HEK293 (cell line): ENCODE data around the gene SRF.

Source experiments
- YY1 ChIP-seq: fragments of 450-650 bp; formaldehyde crosslinking; IDR thresholded peaks from 2 replicates; pipeline ENCODE4 v1.5.1; 2018; ENCODE audit warnings: missing biosample characterization, missing genetic modification characterization
- ZNF23 ChIP-seq: fragments of 450-650 bp; formaldehyde crosslinking; IDR thresholded peaks from 2 replicates; pipeline ENCODE4 v1.5.1; 2016; ENCODE audit warnings: missing biosample characterization, missing genetic modification characterization, borderline replicate concordance
- TF ChIP-seq, protein P1 (sequence below): fragments of 450-650 bp; formaldehyde crosslinking; IDR thresholded peaks from 2 replicates; pipeline ENCODE4 v1.5.1; 2016; ENCODE audit warnings: missing biosample characterization, missing genetic modification characterization
- TF ChIP-seq, protein P2 (sequence below): fragments of 450-650 bp; formaldehyde crosslinking; IDR thresholded peaks from 2 replicates; pipeline ENCODE4 v1.5.1; 2016; ENCODE audit warnings: missing biosample characterization, missing genetic modification characterization

GRCh38 chr6:43170417-43170930, 595 bp upstream of the SRF start:
- no peak for TF ChIP-seq YY1
- TF ChIP-seq ZNF23 (tag by site-specific recombination), result no peak
- TF ChIP-seq, protein P1, sequence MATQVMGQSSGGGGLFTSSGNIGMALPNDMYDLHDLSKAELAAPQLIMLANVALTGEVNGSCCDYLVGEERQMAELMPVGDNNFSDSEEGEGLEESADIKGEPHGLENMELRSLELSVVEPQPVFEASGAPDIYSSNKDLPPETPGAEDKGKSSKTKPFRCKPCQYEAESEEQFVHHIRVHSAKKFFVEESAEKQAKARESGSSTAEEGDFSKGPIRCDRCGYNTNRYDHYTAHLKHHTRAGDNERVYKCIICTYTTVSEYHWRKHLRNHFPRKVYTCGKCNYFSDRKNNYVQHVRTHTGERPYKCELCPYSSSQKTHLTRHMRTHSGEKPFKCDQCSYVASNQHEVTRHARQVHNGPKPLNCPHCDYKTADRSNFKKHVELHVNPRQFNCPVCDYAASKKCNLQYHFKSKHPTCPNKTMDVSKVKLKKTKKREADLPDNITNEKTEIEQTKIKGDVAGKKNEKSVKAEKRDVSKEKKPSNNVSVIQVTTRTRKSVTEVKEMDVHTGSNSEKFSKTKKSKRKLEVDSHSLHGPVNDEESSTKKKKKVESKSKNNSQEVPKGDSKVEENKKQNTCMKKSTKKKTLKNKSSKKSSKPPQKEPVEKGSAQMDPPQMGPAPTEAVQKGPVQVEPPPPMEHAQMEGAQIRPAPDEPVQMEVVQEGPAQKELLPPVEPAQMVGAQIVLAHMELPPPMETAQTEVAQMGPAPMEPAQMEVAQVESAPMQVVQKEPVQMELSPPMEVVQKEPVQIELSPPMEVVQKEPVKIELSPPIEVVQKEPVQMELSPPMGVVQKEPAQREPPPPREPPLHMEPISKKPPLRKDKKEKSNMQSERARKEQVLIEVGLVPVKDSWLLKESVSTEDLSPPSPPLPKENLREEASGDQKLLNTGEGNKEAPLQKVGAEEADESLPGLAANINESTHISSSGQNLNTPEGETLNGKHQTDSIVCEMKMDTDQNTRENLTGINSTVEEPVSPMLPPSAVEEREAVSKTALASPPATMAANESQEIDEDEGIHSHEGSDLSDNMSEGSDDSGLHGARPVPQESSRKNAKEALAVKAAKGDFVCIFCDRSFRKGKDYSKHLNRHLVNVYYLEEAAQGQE (tag by site-specific recombination), result no peak
- TF ChIP-seq, protein P2, sequence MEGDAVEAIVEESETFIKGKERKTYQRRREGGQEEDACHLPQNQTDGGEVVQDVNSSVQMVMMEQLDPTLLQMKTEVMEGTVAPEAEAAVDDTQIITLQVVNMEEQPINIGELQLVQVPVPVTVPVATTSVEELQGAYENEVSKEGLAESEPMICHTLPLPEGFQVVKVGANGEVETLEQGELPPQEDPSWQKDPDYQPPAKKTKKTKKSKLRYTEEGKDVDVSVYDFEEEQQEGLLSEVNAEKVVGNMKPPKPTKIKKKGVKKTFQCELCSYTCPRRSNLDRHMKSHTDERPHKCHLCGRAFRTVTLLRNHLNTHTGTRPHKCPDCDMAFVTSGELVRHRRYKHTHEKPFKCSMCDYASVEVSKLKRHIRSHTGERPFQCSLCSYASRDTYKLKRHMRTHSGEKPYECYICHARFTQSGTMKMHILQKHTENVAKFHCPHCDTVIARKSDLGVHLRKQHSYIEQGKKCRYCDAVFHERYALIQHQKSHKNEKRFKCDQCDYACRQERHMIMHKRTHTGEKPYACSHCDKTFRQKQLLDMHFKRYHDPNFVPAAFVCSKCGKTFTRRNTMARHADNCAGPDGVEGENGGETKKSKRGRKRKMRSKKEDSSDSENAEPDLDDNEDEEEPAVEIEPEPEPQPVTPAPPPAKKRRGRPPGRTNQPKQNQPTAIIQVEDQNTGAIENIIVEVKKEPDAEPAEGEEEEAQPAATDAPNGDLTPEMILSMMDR (tag by site-specific recombination), result no peak
